AG04449 (cell line): ENCODE measurements around the gene PCCB.

ENCODE experiments used
- CTCF ChIA-PET: fragments of 350-600 bp; formaldehyde crosslinking; extraction: SDS; loops from one replicate; lab custom pipeline; 2021; ENCODE audit warnings: antibody characterized with exemption; lab: Yijun Ruan, JAX
- POLR2A ChIA-PET: fragments of 400-600, 350-600 bp; formaldehyde crosslinking; extraction: SDS; loops from one replicate; lab custom pipeline; 2020; ENCODE audit warnings: antibody characterized with exemption, inconsistent platforms; lab: Yijun Ruan, JAX
- DNase-seq: peaks from one replicate; pipeline ENCODE4 v3.0.0-alpha.2; 2010; ENCODE audit warnings: low read depth, low spot score
- H3K4me3 ChIP-seq: 2 replicates; pipeline ENCODE4 v1.5.1; 2011; ENCODE audit warnings: low read depth, mild to moderate bottlenecking, control low read depth, low read length
- TF ChIP-seq, protein P1 (sequence below): IDR thresholded peaks from one replicate; pipeline ENCODE4 v1.5.1; 2011; ENCODE audit warnings: mild to moderate bottlenecking, moderate library complexity, low read length, control low read depth, inconsistent platforms; ENCODE audit not compliant: insufficient read depth; ENCODE audit errors: missing control alignments

PCCB gene

DNA sequence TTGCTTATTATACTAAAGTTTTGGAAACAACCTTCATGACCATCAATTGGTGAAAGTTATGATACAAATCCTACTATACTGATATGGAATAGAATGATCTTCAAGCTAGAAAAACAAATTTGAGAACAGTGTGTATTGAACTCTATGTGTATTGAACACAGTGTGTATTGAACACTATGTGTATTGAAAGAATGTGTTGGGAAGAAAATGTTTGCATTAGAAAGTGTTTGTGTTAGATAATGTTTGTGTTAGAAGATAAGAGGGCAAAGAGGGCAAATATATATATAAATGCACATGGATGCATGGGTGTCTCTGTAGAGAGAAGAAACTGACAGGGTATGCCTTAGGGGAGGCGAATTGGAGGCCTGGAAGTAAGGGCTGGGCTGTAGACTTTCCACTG, 42.4 kb downstream of the PCCB start:
- DNase-seq: no peak
- TF ChIP-seq, protein P1, sequence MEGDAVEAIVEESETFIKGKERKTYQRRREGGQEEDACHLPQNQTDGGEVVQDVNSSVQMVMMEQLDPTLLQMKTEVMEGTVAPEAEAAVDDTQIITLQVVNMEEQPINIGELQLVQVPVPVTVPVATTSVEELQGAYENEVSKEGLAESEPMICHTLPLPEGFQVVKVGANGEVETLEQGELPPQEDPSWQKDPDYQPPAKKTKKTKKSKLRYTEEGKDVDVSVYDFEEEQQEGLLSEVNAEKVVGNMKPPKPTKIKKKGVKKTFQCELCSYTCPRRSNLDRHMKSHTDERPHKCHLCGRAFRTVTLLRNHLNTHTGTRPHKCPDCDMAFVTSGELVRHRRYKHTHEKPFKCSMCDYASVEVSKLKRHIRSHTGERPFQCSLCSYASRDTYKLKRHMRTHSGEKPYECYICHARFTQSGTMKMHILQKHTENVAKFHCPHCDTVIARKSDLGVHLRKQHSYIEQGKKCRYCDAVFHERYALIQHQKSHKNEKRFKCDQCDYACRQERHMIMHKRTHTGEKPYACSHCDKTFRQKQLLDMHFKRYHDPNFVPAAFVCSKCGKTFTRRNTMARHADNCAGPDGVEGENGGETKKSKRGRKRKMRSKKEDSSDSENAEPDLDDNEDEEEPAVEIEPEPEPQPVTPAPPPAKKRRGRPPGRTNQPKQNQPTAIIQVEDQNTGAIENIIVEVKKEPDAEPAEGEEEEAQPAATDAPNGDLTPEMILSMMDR: no peak
- no peak overlapping the region for H3K4me3 ChIP-seq
- CTCF ChIA-PET: interaction anchor here (1.1 to 2.0 kb wide), 3 partner anchors 12 to 460 kb away, joined by 3 to 10 read pairs (median 7); partner anchors contain the start of gene STAG1
- POLR2A ChIA-PET: no interaction called here

- ChIA-PET CTCF (interaction anchor here (0.8 to 2.0 kb wide), 4 partner anchors 12 to 459 kb away, joined by 3 to 10 read pairs (median 5); partner anchors contain the start of gene STAG1), POLR2A (no interaction called here)
- no peak overlapping the region for H3K4me3 ChIP-seq
- DNase-seq: no peak
- TF ChIP-seq, protein P1: no peak
Observed at GRCh38 chr3:136293279-136293678, 43.1 kb downstream of the PCCB start.

GRCh38 chr3:136294176-136294575, 44.0 kb downstream of the PCCB start:
- H3K4me3 ChIP-seq: no peak overlapping the region
- no peak for DNase-seq
- ChIA-PET CTCF (interaction anchor here (0.8 to 1.1 kb wide), 2 partner anchors 18 to 452 kb away, joined by 3 read pairs; no protein-coding TSS in a partner anchor), POLR2A (interaction anchor here (0.6 kb wide), 1 partner anchor 458 kb away, joined by 4 read pairs; no protein-coding TSS in a partner anchor)
- TF ChIP-seq, protein P1: no peak

DNA sequence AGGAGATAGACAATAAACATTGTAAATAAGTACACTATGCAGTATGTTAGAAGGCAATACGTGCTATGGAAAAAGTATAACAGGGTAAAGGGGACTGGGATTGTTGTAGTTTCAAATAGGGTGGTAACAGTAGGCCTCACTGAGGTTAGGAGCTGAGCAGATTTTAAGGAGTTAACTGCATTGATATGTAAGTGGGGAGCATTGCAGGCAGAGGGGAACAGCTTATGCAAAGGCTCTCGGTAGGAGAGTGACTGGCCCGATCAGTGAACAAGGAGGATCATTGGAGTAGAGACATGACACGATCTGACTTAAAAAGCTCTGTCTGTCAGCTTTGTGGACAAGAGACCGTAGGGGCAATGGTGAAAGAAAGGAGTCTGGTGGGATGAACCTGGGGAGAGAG, 46.8 kb downstream of the PCCB start:
- no peak for DNase-seq
- CTCF ChIA-PET: interaction anchor here (0.7 kb wide), 1 partner anchor 456 kb away, joined by 4 read pairs; the partner anchor contains the start of gene STAG1
- TF ChIP-seq, protein P1: no peak
- POLR2A ChIA-PET: no interaction called here
- H3K4me3 ChIP-seq: no peak overlapping the region

DNA sequence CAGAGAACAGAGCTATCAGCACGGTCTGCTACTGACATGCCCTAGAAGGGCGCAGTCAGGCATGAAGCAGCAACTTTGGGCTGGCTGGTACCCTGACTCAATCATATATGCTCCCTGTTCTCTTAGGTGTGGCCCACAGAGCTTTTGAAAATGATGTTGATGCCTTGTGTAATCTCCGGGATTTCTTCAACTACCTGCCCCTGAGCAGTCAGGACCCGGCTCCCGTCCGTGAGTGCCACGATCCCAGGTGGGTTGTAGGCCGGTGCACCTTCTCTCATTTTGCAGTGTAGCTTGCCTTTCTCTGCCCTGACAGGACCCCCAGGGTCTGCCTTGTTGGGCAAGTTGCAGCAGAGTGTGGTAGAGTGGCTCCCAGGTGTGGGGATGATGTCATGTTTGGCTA, 47.7 kb downstream of the PCCB start:
- TF ChIP-seq, protein P1: no peak
- CTCF ChIA-PET: no interaction called here
- DNase-seq: no peak
- no peak overlapping the region for H3K4me3 ChIP-seq
- POLR2A ChIA-PET: no interaction called here

GRCh38 chr3:136300444-136300843, 50.3 kb downstream of the PCCB start:
- no peak for DNase-seq
- no peak overlapping the region for H3K4me3 ChIP-seq
- ChIA-PET CTCF (interaction anchor here (0.9 to 1.0 kb wide), 2 partner anchors 221 to 224 kb away, joined by 3 to 4 read pairs; no protein-coding TSS in a partner anchor), POLR2A (no interaction called here)
- TF ChIP-seq, protein P1: no peak
